Measurements from ENCODE around the gene OR10A4.
"Not testable (repeated sequence)": the region's sequence is repeated elsewhere in the genome, so short reads cannot be mapped to it uniquely, and the experiment has no call there.

The OR10A4 gene

DNA sequence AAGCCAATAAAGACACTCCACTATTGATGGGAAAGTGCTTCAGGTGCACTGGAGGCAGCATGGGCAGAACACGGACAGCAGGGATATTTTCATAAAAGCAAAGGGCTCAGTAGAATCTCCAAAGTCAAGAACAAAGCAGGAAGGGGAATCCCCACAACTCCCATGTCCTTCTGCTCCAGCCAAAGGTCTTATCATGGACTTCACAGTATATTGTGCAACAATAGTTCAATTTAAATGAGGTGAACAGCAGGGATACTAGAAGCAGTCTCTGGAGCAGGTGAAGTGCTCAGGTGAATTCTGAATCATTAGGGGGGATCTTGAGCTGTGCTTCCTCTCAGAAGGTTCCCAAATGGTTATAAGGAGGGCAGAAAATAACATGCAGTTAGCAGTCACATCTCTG, 22.5 kb downstream of the OR10A4 start:
- FAIRE-seq = no peak

DNA sequence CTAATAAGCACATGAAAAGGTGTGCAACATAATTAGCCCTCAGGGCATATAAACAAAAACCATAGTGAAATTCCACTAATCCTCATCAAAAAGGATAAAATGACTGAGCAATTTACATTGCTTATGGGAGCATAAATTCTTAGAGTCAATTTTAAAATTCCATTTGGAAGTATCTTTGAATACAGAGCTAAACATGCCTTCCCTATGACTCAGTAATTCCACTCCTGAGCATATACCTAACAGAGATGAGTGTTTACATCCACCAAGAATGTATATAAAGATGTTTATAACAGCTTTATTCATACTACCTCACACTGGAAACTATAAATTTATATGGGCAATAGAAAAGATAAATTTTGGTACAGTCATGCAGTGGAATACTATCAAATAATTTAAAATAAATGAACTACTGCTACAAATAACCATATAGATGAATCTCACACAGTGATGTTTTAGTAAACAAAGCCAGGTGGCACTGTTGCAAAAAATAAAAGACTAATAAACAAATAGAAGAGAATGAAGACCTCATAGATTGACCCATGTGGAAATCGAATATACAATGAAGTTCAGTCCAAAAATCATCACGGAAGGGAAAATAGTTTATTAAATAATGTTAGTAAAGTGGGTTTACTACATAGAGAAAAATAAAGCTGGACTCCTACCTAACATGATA, 24.0 kb downstream of the OR10A4 start:
- FAIRE-seq = peak; percentile 75

DNA sequence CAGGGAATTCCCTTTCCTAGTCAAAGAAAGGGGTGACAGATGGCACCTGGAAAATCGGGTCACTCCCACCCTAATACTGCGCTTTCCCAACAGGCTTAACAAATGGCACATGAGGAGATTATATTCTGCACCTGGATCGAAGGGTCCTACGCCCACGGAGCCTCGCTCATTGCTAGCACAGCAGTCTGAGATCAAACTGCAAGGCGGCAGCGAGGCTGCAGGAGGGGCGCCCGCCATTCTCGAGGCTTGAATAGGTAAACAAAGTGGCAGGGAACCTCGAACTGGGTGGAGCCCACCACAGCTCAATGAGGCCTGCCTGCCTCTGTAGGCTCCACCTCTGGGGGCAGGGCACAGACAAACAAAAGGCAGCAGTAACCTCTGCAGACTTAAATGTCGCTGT, 28.4 kb downstream of the OR10A4 start:
- not testable (repeated sequence) for FAIRE-seq

DNA sequence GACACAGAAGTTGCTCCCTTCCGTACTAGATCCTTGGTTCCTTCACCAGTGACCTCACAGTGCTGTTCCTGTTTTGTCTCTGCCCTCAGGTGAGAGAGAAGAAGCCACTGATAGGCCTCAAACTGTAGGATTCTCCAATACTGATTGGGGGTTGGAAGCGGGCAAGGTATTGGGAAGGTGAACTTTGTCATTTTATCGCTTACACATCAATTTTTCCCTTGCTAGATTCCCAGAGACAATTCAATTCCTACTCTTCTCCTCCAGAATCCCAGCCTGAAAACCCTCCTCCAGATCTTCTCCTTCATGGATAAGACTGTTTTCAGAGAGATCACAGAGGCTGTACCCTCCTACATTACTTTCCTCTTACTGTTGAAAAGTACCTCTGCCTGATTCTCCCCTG, 35.0 kb downstream of the OR10A4 start:
- no peak for FAIRE-seq

- no peak for FAIRE-seq
Measured at GRCh38 chr11:6911948-6912347, 35.5 kb downstream of the OR10A4 start.

GRCh38 chr11:6919698-6920097, 43.3 kb downstream of the OR10A4 start:
- FAIRE-seq = no peak

DNA sequence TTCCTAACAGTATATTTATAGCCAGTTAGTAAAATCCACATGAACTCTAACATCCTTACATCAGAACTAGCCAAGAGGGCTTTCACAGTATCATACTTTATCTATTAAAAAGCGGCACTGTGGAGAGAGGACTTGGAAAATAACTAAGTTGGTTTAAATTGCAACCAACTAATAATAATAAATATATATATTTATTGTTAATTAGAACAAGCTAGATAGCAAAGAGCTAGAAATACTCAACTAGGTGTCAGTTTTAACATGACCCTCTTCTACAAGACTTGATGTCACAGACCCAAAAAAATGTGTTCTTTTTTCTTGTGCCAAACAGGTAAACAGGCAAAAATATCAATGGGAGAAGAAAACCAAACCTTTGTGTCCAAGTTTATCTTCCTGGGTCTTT, 44.3 kb downstream of the OR10A4 start, which contains the start of gene OR2D3:
TSS of gene OR2D3 (plus strand) at position 301 of the 400 bp plus-strand sequence. CDS start at position 301, 0 bp downstream.
- no peak for FAIRE-seq

DNA sequence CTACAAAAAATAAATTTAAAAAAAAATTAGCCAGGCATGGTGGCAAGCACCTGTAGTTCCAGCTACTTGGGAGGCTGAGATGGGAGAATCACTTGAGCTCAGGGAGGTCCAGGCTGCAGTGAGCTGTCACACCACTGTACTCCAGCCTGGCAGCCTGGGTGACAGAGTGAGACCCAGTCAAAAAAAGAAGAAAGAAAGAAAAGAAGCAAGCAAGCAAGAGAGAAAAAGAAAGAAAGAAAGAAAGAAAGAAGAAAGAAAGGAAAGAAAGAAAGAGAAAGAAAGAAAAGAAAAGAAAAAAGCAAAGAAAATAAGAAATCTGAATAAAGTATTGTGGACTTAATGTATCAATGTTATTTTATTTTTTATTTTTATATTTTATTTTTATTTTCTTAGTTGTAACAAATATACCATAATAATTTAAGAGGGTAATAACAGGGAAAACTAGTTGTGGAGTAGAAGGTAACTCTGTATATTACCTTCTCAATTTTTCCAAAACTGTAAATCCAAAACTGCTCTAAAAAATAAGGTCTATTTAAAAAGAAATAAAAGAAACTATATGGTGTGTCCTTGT, 48.7 kb downstream of the OR10A4 start:
- FAIRE-seq = peak; percentile 15

DNA sequence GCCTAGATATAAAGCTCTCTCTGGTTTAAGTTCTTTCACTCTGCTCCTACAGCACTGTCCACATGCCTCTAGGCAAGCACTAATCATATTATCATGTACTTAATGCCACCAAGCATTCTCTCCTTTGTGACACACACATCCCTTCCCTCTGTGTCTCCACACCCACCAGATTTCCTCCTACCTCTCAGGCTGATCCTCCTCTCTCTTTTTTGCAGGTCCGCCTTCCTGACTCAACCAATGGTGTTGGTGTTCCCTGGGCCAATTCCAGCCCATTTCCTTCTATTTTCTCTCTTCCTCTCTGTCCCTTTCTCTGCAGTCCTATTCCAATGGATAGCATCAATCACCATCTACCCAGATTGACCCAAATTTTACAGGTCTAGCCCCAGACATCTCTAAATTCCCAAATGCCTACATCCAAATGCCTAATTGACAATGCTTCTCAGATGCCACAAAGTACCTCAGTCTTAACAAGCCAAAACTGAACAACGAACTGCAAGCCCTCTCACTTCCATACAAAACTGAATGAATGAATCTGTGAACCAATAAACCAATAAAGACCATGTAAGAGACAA, 49.3 kb downstream of the OR10A4 start:
- FAIRE-seq = no peak

- no peak for FAIRE-seq
Measured at GRCh38 chr11:6926208-6927029, 50.0 kb downstream of the OR10A4 start, which contains the start of gene ZNF215. TSS of gene ZNF215 (plus strand) at chr11:6926426. CDS start at chr11:6932273, 5,847 bp downstream.

DNA sequence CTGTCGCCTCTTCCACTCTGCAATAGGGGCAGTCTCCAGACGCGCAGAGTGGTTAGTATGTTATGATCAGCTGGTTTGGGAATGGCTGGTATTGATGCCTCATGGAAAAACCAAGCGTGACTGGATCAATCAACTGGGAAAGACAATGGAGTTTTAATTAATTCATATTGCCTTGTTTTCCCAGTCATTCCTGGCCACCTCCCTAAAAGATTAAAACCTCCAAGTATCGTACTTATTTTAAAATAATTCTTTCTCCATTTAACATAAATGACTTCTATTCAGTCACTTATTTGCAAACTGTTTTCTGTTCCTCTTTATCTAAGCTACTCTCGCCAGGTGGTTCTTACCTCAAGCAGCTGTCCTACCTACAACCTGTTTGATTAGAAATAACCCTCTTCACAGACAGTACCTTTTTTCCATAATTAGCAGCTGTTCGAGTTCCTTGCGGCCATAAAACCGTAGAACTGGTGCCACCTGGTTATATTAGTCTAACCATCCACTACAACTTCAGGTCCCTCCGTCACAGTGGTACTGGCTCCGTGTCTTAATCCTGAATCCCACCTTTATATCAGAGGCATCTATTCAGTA, 50.7 kb downstream of the OR10A4 start:
- FAIRE-seq = no peak
